ENCODE measurements around the gene TMED5. TPM values are rescaled to one million over a fixed set of nuclear protein-coding genes. Genes with fewer than 3 reads are reported as not detected.

The TMED5 gene
- total and polyA plus RNA-seq, 12 donors = 8.5 to 181 (median 85.7) TPM

DNA sequence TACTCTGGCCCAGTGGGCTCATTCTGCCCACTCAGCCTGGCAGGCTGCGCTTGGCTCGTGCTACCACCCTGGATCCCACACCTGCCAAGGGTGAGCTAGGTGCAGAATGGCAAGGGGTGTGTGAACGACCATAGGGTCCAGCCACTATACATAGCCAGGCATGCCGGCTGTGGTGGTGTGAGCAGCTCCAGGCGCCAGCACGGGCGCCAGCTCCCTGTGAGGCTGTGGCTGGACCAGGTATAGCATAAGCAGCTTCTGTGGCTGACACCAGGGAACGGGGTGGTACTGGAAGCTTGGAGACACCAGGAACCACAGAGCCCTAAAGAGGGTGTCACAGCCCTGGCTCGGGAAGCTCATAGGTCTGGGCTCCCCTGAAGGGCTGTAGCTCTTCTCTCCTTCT is 18.9 kb upstream of the TMED5 start:
- TF ChIP-seq, protein P1, sequence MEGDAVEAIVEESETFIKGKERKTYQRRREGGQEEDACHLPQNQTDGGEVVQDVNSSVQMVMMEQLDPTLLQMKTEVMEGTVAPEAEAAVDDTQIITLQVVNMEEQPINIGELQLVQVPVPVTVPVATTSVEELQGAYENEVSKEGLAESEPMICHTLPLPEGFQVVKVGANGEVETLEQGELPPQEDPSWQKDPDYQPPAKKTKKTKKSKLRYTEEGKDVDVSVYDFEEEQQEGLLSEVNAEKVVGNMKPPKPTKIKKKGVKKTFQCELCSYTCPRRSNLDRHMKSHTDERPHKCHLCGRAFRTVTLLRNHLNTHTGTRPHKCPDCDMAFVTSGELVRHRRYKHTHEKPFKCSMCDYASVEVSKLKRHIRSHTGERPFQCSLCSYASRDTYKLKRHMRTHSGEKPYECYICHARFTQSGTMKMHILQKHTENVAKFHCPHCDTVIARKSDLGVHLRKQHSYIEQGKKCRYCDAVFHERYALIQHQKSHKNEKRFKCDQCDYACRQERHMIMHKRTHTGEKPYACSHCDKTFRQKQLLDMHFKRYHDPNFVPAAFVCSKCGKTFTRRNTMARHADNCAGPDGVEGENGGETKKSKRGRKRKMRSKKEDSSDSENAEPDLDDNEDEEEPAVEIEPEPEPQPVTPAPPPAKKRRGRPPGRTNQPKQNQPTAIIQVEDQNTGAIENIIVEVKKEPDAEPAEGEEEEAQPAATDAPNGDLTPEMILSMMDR (IDR thresholded peaks at IDR 0.05) = no peak
- no peak for TF ChIP-seq POLR2A (IDR thresholded peaks at IDR 0.05)
- Histone ChIP-seq H3K27me3 (no peaks in the 10 kb centered on the region), H3K4me3 (no peak overlapping the region), H3K27ac (no peak overlapping the region), H3K4me1 (replicated peaks in 1 of 2) (no peaks in the 10 kb centered on the region), H3K9me3 (replicated peaks in 1 of 3) (no peaks in the 10 kb centered on the region), H3K36me3 (replicated peaks in 1 of 2) (no peaks in the 10 kb centered on the region)
- no peak for DNase-seq
- 97 to 100% (median 99%) methylated on average over 2 to 9 of the region's 9 CpGs for WGBS, 4 donors
- intact Hi-C loops (cut with DNase I) = no loop called here

DNA sequence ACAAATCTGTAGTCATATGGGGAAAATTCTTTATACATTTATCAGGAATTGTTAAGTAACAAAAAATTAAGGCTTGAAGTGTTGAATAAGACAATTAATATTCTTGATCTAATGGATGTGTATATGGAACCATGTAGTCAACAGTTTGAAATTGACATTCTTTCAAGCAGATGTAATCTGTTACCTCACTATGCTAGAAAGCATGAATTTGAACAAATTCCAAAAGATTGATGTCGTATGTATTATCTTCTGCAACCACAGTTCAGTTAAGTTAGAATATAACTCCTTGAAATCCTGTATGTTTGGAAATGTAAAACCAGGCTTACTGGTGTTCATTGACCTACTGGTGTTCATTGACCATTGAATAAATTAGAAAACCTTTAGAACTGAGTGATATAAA is 16.4 kb upstream of the TMED5 start:
- WGBS, 4 donors = 88 to 97% (median 92%) methylated on average over 1 of the region's 1 CpG
- Histone ChIP-seq H3K27me3 (no peaks in the 10 kb centered on the region), H3K27ac (no peak overlapping the region), H3K4me3 (no peak overlapping the region), H3K4me1 (replicated peaks in 1 of 2) (no peaks in the 10 kb centered on the region), H3K36me3 (replicated peaks in 1 of 2) (no peaks in the 10 kb centered on the region), H3K9me3 (replicated peaks in 1 of 3) (no peaks in the 10 kb centered on the region)
- DNase-seq = no peak
- intact Hi-C loops (cut with DNase I) = no loop called here
- no peak for TF ChIP-seq POLR2A (IDR thresholded peaks at IDR 0.05)
- TF ChIP-seq, protein P1 (IDR thresholded peaks at IDR 0.05) = no peak

DNA sequence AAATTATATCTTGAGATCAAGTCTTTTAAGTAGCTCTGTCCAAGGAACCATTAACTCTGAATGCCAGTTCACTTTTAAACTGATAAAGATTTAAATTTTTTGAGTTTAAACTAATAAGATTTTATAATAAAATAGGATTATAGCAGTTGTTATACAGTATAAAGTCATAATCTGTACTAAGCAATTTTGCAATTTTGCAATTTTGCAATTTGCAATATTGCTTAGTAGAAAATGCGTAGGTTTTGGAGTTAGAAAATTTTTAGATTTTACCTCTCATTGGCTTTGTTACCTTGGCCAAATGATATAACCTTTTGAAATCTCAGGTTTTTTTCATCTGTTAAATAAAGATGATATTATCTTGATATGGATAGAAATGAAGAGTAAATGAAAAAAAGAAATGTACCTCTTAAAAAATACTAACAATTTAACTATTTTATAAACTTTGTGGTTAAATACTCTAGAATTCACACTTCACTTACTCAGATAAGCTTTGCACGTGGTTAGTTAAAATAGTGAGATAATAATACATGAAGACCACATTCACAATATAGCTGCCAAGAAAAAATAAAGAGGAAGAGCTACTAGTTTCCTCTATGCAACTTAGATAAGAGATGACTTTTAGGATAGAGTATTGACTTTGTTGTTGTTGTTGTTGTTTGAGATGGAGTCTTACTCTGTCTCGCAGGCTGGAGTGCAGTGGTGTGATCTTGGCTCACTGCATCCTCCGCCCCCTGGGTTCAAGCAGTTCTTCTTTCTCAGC is 14.2 kb upstream of the TMED5 start:
- WGBS, 4 donors = 84 to 90% (median 87%) methylated on average over 4 of the region's 4 CpGs
- H3K36me3 ChIP-seq (replicated peaks in 1 of 2) = no peaks in the 10 kb centered on the region
- H3K4me3 ChIP-seq = no peak overlapping the region
- H3K9me3 ChIP-seq (replicated peaks in 1 of 3) = no peaks in the 10 kb centered on the region
- H3K27ac ChIP-seq = no peak overlapping the region
- H3K27me3 ChIP-seq = no peaks in the 10 kb centered on the region
- intact Hi-C loops (cut with DNase I) = no loop called here
- DNase-seq = no peak
- no peaks in the 10 kb centered on the region for H3K4me1 ChIP-seq (replicated peaks in 1 of 2)
- TF ChIP-seq, protein P1 (IDR thresholded peaks at IDR 0.05) = no peak
- no peak for TF ChIP-seq POLR2A (IDR thresholded peaks at IDR 0.05)

DNA sequence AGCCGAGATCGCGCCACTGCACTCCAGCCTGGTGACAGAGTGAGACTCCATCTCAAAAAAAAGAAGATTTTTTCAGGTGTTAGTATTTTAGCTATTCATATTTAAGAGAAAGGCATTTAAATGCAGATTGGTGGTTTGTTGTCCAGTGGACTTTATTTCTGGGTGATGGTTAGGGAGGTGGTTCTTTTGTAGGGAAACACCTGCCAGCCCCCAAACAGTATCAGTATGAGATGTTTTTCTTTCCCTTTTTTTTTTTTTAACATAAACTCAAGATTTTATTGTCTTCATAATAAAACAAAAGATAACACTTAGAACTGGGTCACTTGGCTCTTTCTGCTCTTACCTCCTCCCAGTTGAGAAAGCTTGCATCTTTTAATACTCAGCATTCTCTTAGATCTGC is 10.2 kb upstream of the TMED5 start:
- Histone ChIP-seq H3K27ac (no peak overlapping the region), H3K27me3 (no peaks in the 10 kb centered on the region), H3K36me3 (replicated peaks in 1 of 2) (no peaks in the 10 kb centered on the region), H3K4me3 (no peak overlapping the region), H3K4me1 (replicated peaks in 1 of 2) (no peaks in the 10 kb centered on the region), H3K9me3 (replicated peaks in 1 of 3) (no peaks in the 10 kb centered on the region)
- WGBS, 4 donors = 95 to 99% (median 98%) methylated on average over 3 of the region's 3 CpGs
- TF ChIP-seq, protein P1 (IDR thresholded peaks at IDR 0.05) = no peak
- DNase-seq = no peak
- intact Hi-C loops (cut with DNase I) = no loop called here
